Stimulated activated CD4-positive, alpha-beta T cell treated with anti-CD3 and anti-CD28 coated beads, Interleukin-2, amount 100 ng/mL, for 24 hours (primary cell): Measurements from ENCODE around the gene KRT28.
"Not testable (repeated sequence)": the region's sequence is repeated elsewhere in the genome, so short reads cannot be mapped to it uniquely, and the experiment has no call there.

Source experiments
- DNase-seq, 2 donors: peaks; one replicate each; pipeline ENCODE4 v3.0.0-alpha.2; 2020

Gene KRT28

DNA sequence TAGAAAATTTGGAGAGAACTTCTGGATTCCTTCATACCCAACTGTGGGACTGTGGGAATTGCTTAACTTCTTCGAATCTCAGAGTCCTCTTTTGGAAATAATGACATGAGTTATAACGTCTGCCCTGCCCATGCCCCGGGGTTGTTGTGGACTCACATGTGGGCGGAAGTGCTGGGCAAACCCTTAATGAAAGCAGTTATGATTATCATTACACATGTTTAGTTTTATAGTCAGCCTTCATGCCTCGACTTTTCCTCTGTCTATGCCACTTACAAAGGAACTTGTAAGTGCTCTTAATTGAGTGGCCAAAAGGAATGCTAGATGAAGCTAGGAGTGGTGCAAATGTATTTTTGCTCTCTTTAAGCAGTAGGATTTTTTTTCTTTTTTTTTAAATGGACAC is 21.3 kb downstream of the KRT28 start:
- DNase-seq: no peak

DNA sequence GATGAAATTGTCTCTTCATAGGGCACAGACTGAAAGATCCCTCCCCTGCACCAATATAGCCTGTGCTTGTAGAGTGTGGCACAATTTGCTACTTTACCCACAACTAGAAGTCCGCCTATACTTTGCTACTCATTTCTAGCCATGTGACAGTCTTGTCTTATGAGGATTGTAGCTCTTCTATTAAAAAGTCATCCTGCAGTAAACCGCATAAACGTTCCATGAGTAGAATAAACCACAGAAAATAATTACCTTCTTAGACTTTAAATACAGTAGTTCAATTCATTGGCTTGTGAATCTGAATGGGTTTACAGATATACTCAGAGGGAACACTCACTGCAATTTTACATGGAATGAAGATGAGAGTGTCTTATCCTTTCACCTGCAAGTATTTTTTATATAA is 21.8 kb downstream of the KRT28 start:
- DNase-seq: no peak

DNA sequence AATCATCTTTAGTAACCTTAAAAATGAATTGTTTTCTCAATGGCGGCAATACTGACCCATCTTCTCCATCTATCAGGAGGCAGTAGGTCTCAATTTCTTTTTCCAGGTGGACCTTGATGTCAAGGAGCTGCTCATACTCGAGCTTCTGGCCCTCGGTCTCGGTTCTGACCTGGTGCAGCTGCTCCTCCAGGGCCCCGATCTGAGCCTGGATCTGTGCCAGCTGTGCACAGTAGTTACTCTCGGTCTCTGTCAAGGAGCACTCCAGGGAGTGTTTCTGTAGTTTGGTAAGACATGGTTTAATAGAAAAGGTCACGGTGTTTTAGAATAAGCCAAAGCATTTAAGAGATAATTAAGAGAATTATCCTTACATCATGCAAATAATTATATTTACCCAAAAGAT is 22.3 kb downstream of the KRT28 start:
- no peak for DNase-seq

DNA sequence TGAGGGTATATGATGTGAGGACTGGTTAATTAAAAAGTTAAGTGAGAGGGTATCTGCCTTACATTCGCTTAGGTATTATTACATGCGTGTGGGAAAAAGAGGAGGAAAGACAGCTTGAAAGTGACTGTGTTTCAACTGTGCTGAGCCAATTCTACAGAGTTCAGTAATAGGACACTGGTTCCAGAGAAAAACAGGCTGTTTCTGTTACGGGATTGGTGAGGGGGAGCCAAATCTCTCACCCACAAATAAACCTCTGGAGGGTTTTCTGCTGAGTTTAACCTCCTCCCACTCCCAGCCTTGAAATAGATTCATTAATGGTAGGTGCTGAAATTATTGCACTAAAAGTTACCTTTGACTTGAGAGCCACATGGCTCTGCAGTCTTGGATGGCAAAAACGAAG is 23.8 kb downstream of the KRT28 start:
- DNase-seq: no peak

DNA sequence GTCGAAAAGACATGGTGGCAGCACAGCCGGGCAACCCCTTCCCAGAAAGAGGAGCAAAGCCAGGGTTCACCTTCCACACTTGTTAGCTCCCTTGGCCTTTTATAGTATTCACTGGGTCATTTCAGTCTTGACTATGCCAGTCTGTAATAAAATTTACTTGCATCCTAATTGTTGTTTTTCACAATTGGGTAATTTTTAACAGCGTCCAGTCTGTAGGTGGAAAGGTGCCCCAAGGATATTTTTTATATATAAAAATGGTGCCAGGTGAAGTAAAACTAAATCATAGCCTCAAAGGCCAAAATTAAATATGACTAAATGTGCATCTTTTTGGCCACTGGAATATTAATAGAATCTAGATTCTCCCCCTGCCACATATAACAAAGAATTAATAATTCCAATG is 27.7 kb downstream of the KRT28 start, which contains the start of gene KRT26:
TSS of gene KRT26 (minus strand) at position 101 of the 400 bp plus-strand sequence. CDS start at position 13, 88 bp downstream.
- no peak for DNase-seq

DNA sequence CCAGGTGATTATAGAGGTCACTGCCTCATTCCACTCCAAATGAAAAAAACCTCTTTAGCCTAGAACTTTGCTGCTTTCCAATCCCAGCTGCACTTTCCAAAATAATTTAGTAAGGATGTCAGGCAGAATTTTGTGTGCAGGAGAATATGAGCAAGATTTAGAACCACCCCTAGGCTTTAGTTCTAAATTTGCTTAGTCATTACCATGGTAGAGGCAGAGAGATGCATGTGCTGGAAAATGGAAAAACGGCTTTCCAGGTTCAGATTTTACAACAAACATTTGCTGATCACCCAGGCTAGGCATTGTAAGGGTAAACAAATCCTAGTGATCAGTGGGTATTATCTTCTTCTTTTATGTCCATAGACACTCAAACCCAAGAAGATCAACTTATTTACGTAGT is 34.1 kb downstream of the KRT28 start:
- no peak for DNase-seq

DNA sequence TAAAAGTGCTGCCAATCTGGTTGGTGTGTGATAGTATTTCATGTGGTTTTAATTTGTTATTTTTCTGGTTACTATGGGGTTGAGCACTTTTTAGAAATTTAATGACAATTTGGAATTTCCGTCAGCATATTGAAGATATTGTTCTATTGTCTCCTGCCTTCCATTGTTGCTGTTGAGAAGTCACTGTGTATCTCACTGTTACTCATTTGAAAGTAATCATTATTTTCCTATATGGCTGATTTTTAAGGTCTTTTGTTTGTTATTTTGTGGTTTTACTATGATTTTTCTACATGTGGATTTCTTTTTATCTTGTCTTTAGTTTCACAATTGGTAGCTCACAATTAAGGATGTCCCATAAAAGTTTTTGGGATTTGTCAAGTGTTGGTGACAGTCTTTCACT is 36.0 kb downstream of the KRT28 start:
- DNase-seq: no peak

DNA sequence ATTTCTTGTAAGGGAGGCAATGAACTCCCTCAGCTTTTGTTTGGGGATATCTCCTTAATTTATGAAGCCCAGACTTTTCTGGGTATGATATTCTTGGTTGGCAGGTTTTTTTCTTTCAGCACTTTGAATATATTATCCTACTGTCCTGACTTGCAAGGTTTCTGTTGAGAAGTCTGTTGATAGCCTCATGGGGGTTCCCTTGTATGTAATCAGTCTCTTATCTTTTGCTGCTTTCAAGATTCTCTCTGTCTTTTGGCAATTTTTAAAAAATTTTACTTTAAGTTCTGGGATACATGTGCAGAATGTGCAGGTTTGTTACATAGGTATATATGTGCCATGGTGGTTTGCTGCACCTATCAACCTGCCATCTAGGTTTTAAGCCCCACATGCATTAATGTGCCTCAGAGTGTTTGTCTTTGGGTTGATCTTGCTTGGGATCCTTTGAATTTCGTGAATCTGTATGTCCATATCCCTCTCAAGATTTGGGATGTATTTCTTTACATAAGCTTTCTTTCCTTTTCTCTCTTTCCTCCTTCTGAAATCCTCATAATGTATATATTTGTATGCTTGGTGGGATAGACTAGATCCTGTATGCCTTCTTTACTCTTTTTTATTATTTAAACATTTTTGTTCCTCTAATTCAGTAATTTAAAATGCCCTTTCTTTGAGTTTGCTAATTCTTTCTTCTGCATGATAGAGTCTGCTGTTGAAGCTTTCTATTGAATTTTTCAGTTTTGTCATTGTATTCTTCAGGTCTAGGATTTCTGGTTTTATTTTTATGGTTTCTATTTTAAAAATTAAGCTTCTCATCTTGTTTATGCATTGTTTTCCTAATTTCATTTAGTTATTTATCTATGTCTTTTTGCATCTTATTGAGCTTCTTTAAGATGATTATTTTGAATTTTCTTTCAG is 39.4 kb downstream of the KRT28 start:
- no peak for DNase-seq

DNA sequence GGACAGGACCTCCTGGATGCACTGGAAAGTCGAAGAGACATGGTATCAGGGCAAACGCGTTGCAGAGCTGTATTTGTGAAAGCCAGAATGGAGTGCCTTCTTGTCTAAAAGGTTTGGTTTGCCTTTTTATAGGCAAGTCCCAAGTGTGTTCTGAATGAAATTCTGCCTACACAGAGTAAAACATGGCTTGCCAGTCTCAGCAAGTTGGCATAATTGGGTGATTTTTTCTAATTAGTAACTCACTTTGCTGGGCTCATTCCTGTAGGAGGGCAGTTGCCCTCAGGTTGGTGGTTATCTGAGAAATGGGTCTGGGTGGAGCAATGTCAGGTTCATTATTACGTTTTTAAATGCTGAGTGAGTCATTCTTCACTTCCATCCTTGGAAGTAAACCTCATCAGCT is 44.5 kb downstream of the KRT28 start, which contains the start of gene KRT25:
TSS of gene KRT25 (minus strand) at position 101 of the 400 bp plus-strand sequence. CDS start at position 41, 60 bp downstream.
- no peak for DNase-seq

DNA sequence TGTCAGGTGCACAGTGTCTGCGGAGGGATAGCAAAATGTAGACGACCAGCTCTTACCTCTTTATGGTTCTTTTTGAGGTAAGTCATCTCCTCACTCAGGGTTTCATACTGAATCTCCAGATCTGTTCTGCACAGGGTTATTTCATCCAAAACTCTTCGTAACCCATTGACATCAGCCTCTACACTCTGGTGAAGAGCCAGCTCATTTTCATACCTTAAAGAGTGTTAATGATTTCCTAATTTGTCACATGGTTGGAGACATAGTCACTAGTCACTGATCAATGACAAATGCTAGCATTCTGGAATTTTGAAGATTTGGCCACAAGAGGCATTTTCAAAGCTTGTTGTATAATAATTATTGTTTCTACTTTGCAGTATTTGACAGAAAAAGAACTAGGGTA is 46.0 kb downstream of the KRT28 start:
- no peak for DNase-seq

DNA sequence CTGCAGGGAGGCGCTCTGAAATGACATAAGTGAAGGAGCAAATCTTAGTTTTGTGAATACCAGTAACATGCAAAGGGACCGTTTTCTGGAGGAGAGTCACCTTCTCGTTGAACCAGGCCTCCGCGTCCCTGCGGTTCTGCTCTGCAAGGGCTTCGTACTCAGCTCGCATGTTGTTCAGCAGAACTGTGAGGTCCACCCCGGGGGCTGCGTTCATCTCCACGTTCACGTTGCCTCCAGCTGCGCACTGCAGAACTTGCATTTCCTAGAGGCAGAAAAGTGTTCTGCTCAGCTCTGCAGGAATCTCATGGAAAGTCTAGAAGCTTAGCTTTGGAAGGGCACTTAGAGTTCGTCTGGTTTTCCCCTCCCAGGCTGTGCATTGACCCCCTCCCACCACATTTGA is 48.7 kb downstream of the KRT28 start:
- no peak for DNase-seq

DNA sequence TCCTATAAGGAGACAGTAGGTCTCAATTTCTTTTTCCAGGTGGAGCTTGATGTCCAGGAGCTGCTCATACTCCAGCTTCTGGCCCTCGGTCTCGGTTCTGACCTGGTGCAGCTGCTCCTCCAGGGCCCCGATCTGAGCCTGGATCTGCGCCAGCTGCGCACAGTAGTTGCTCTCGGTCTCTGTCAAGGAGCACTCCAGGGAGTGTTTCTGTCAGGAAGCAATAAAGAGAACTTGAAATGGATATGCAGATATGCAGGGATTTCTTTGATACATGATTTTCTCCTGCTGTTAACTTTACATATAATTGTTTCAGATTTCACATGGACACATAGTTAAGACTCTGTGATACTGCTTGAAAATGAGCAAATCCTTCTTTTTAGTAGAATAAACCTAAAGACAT is 49.4 kb downstream of the KRT28 start:
- DNase-seq: no peak

DNA sequence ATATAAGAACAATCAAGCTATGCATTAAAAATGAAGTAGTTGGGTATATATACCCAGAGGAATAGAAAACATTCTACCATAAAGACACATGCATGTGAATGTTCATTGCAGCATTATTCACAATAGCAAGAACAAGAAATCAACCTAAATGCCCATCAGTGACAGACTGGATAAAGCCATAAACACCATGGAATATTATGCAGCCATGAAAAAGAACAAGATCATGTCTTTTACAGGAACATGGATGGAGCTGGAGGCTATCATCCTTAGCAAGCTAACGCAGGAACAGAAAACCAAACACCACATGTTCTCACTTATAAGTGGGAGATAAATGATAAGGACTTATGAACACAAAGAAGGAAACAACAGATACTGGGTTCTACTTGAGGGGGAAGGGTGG is 51.1 kb downstream of the KRT28 start:
- DNase-seq: not testable (repeated sequence)
